Neutrophil (primary cell): ENCODE results near the gene MARCHF3.
"Not testable (repeated sequence)": the region's sequence is repeated elsewhere in the genome, so short reads cannot be mapped to it uniquely, and the experiment has no call there.

ENCODE experiments used
- H3K27ac ChIP-seq: fragments of 200-600 bp; sonication (generic); 2 replicates; pipeline ENCODE4 v1.5.1; 2016; ENCODE audit warnings: mild to moderate bottlenecking, moderate library complexity
- H3K27me3 ChIP-seq: fragments of 200-600 bp; sonication (generic); 2 replicates; pipeline ENCODE4 v1.6.0; 2016; ENCODE audit warnings: mild to moderate bottlenecking
- H3K36me3 ChIP-seq: fragments of 200-600 bp; sonication (generic); 2 replicates; pipeline ENCODE4 v1.5.1; 2017
- H3K4me1 ChIP-seq, 2 experiments: fragments of 200-600 bp in 1 of 2; sonication (generic) in 1 of 2; 1 replicate in 1 of 2; 2 replicates in 1 of 2; pipeline versions ENCODE4 v1.5.1 to v1.6.1; 2013 to 2016; ENCODE audit warnings: low read depth in 1 of 2, low read length in 1 of 2, mild to moderate bottlenecking in 1 of 2, moderate library complexity in 1 of 2; ENCODE audit not compliant: control insufficient read depth in 1 of 2, insufficient read depth in 1 of 2
- H3K4me3 ChIP-seq, 2 experiments: fragments of 200-600 bp in 1 of 2; sonication (generic) in 1 of 2; 1 replicate in 1 of 2; 2 replicates in 1 of 2; pipeline ENCODE4 v1.5.1; 2013 to 2016; ENCODE audit warnings: low read depth in 1 of 2, low read length in 1 of 2, mild to moderate bottlenecking in 1 of 2, moderate library complexity in 1 of 2
- H3K9me3 ChIP-seq: fragments of 200-600 bp; sonication (generic); 2 replicates; pipeline ENCODE4 v1.5.1; 2016
- TF ChIP-seq, protein P1 (sequence below): fragments of 200-600 bp; sonication (generic); IDR thresholded peaks from 2 replicates; pipeline ENCODE4 v1.5.1; 2016; ENCODE audit warnings: antibody characterized with exemption

The MARCHF3 gene

DNA sequence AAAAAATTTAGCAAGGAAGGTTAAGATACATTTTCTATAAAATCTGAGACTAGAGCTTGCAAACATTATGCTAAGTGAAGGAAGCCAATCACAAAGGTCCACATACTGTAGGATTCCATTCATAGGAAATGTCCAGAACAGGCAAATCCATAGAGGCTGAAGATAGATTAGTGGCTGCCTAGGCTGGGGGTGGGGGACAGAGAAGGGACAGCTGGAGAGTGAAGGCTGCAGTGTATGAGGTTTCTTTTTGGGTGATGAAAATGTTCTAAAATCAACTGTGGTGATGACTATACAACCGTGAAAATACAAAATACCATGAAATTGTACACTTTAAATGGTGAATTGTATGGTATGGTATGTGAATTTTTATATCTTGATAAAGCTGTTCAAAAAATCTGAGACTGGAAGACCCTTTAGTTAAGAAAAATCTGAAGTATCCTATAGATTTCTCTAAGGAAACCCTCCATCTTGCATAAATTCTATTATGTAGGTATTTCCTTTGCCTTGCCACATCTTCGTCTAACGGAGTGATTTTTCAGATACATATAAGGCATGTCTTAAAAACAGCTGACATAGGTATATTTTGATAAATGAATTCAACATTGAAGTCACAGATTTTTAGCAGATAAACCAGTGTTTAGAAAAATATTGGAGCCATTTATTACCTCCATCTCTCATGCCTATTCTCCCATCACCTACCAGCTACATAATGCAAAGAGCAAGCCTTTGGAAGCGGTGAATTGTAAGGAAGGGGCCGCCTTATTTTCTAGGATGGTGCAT lies 132.3 kb downstream of the MARCHF3 start:
- H3K4me1 ChIP-seq, result no peaks in the 10 kb centered on the region
- H3K27me3 ChIP-seq, result no peaks in the 10 kb centered on the region
- no peaks in the 10 kb centered on the region for H3K9me3 ChIP-seq
- TF ChIP-seq, protein P1, sequence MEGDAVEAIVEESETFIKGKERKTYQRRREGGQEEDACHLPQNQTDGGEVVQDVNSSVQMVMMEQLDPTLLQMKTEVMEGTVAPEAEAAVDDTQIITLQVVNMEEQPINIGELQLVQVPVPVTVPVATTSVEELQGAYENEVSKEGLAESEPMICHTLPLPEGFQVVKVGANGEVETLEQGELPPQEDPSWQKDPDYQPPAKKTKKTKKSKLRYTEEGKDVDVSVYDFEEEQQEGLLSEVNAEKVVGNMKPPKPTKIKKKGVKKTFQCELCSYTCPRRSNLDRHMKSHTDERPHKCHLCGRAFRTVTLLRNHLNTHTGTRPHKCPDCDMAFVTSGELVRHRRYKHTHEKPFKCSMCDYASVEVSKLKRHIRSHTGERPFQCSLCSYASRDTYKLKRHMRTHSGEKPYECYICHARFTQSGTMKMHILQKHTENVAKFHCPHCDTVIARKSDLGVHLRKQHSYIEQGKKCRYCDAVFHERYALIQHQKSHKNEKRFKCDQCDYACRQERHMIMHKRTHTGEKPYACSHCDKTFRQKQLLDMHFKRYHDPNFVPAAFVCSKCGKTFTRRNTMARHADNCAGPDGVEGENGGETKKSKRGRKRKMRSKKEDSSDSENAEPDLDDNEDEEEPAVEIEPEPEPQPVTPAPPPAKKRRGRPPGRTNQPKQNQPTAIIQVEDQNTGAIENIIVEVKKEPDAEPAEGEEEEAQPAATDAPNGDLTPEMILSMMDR, result no peak
- H3K36me3 ChIP-seq, result no peaks in the 10 kb centered on the region
- no peak overlapping the region for H3K4me3 ChIP-seq
- no peak overlapping the region for H3K27ac ChIP-seq

DNA sequence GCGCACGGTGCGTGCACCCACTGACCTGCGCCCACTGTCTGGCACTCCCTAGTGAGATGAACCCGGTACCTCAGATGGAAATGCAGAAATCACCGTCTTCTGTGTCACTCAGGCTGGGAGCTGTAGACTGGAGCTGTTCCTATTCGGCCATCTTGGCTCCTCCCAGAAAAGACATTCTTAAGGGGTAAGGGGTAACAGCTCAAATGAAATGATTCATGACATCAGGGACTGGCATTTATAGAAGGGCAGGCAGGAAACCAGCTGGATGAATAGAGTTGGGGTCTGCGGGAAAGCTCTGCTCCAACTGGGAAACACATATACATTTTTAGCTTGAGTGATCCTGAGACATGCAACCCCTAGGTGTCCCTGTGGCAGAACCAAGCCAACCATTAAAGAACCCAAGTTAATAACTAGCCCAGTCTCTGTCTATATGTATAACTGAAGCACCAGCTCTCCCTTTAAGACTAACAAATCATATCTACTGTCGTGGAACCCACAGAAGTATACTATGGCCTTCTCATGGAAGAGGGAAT lies 134.1 kb downstream of the MARCHF3 start:
- TF ChIP-seq, protein P1, result no peak
- no peaks in the 10 kb centered on the region for H3K36me3 ChIP-seq
- H3K4me1 ChIP-seq, result no peaks in the 10 kb centered on the region
- H3K27ac ChIP-seq, result no peak overlapping the region
- no peaks in the 10 kb centered on the region for H3K27me3 ChIP-seq
- no peak overlapping the region for H3K4me3 ChIP-seq
- H3K9me3 ChIP-seq, result no peaks in the 10 kb centered on the region

GRCh38 chr5:126895712-126896111 lies 134.6 kb downstream of the MARCHF3 start:
- H3K27me3 ChIP-seq, H3K36me3 ChIP-seq, H3K4me1 ChIP-seq, H3K9me3 ChIP-seq, H3K27ac ChIP-seq, H3K4me3 ChIP-seq: not testable (repeated sequence)

- H3K4me3 ChIP-seq, H3K27ac ChIP-seq, H3K27me3 ChIP-seq, H3K4me1 ChIP-seq, H3K36me3 ChIP-seq, H3K9me3 ChIP-seq: not testable (repeated sequence)
These were observed 139.9 kb downstream of the MARCHF3 start for GRCh38 chr5:126890414-126890813.

DNA sequence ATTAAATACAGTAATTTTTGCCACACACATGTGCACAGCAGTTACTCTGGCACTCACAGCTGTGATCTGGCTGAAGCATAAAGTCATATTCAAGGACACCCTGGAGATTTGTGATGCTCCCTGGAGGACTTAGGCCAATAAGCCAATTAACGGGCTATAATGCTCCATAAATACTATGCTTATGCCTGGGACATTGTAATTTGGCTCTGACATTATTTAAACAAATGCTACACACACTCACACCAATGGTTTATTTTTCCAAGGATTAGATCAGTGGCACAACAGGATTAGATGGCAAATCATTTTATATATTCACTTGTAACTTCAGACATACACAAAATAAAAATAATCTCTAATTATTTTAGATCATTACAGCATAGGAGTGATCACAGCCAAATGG lies 142.2 kb downstream of the MARCHF3 start:
- Histone ChIP-seq H3K9me3 (no peaks in the 10 kb centered on the region), H3K4me1 (no peaks in the 10 kb centered on the region), H3K4me3 (no peak overlapping the region), H3K36me3 (no peaks in the 10 kb centered on the region), H3K27ac (no peak overlapping the region), H3K27me3 (no peaks in the 10 kb centered on the region)
- TF ChIP-seq, protein P1, result no peak

GRCh38 chr5:126884269-126884819 lies 146.0 kb downstream of the MARCHF3 start:
- no peak overlapping the region for H3K27ac ChIP-seq
- no peaks in the 10 kb centered on the region for H3K4me1 ChIP-seq
- no peak overlapping the region for H3K4me3 ChIP-seq
- no peaks in the 10 kb centered on the region for H3K9me3 ChIP-seq
- H3K36me3 ChIP-seq, result no peaks in the 10 kb centered on the region
- TF ChIP-seq, protein P1, result no peak
- no peaks in the 10 kb centered on the region for H3K27me3 ChIP-seq
